CD4-positive, alpha-beta T cell (primary cell): Measurements from ENCODE around the gene RPL31. TPM values are rescaled to one million over a fixed set of nuclear protein-coding genes. Genes with fewer than 3 reads are reported as not detected.

ENCODE experiments used
- ATAC-seq: fragments of 200-7000 bp; cut with Tn5 transposase; one replicate; pipeline ENCODE4 v1.10.0; 2022; ENCODE audit warnings: mild to moderate bottlenecking; ENCODE audit not compliant: poor library complexity
- CTCF ChIA-PET: fragments of 350-600 bp; sonication (Branson Sonifier 250); formaldehyde crosslinking; loops from one replicate; lab custom pipeline; 2021; ENCODE audit warnings: antibody characterized with exemption, inconsistent platforms; lab: Charles Lee
- POLR2A ChIA-PET: fragments of 350-600 bp; sonication (Branson Sonifier 250); formaldehyde crosslinking; loops from one replicate; lab custom pipeline; 2021; ENCODE audit warnings: antibody characterized with exemption, inconsistent platforms; lab: Charles Lee
- DNase-seq, 14 experiments: peaks; one replicate each; pipeline ENCODE4 v3.0.0-alpha.2; 2013 to 2020; ENCODE audit warnings: mixed read lengths in 2 of 14
- H3K27ac ChIP-seq, 2 donors: one replicate each; pipeline versions ENCODE4 v1.5.1 to v1.7.0; 2013; ENCODE audit warnings: low read length in 2 of 2, low read depth in 1 of 2, mild to moderate bottlenecking in 1 of 2
- H3K27me3 ChIP-seq, 2 experiments: 1 replicate in 1 of 2; 2 replicates in 1 of 2; pipeline versions ENCODE4 v1.6.1 to v1.7.0; 2013; ENCODE audit warnings: low read length in 2 of 2, control low read depth in 1 of 2, mild to moderate bottlenecking in 1 of 2, moderate library complexity in 1 of 2; ENCODE audit not compliant: insufficient read depth in 2 of 2, control insufficient read depth in 1 of 2
- H3K36me3 ChIP-seq: one replicate; pipeline ENCODE4 v1.6.1; 2013; ENCODE audit warnings: low read length, control low read depth; ENCODE audit not compliant: insufficient read depth
- H3K4me1 ChIP-seq: one replicate; pipeline ENCODE4 v1.6.1; 2013; ENCODE audit warnings: low read length, control low read depth; ENCODE audit not compliant: insufficient read depth
- H3K4me3 ChIP-seq: one replicate; pipeline ENCODE4 v1.5.1; 2013; ENCODE audit warnings: mild to moderate bottlenecking, low read length, moderate library complexity
- H3K9me3 ChIP-seq, 2 experiments: 1 replicate in 1 of 2; 2 replicates in 1 of 2; pipeline versions ENCODE4 v1.6.1 to v1.7.0; 2013; ENCODE audit warnings: low read length in 2 of 2, mild to moderate bottlenecking in 2 of 2, control low read depth in 1 of 2, moderate library complexity in 1 of 2; ENCODE audit not compliant: control insufficient read depth in 1 of 2, insufficient read depth in 1 of 2
- H3K27ac Mint-ChIP-seq: one replicate; pipeline ENCODE4 v1.8.0; 2020; ENCODE audit warnings: mixed read lengths
- H3K27me3 Mint-ChIP-seq: one replicate; pipeline ENCODE4 v1.8.0; 2021; ENCODE audit warnings: mixed read lengths
- H3K36me3 Mint-ChIP-seq: one replicate; pipeline ENCODE4 v1.8.0; 2021; ENCODE audit warnings: low read depth, mixed read lengths
- H3K4me1 Mint-ChIP-seq: one replicate; pipeline ENCODE4 v1.8.0; 2021; ENCODE audit warnings: low read depth, mixed read lengths
- H3K4me3 Mint-ChIP-seq: one replicate; pipeline ENCODE4 v1.8.0; 2020; ENCODE audit warnings: mild to moderate bottlenecking, mixed read lengths
- H3K9me3 Mint-ChIP-seq: one replicate; pipeline ENCODE4 v1.8.0; 2020; ENCODE audit warnings: mixed read lengths
- CTCF ChIP-seq: fragments of 200-600 bp; IDR thresholded peaks from one replicate; pipeline ENCODE4 v1.8.0; 2022; ENCODE audit warnings: antibody characterized with exemption, mild to moderate bottlenecking
- intact Hi-C, 2 experiments: fragments of 100-400 bp; cut with DNase I in 1 of 2; cut with micrococcal nuclease in 1 of 2; formaldehyde crosslinking; loops; one replicate each; pipeline versions ENCODE4 v1.15.1 to v1.9.0; 2023 to 2025; cut with DNase I, micrococcal nuclease
- total RNA-seq, 174 experiments: library from RNA in 2 of 174; stranded (reverse) in 2 of 174; gene quantifications; one replicate each; pipeline ENCODE4 v1.2.3 and lab custom pipeline; 2021 to 2026

Gene RPL31
- total RNA-seq, 2 experiments from 2014 or later: 2,901 to 2,913 TPM

- no peak overlapping the region for H3K27ac Mint-ChIP-seq
- DNase-seq (no peak), ATAC-seq (no peak)
- H3K4me3 Mint-ChIP-seq: no peak overlapping the region
- H3K27me3 ChIP-seq: no peaks in the 10 kb centered on the region
- no peaks in the 10 kb centered on the region for H3K27me3 Mint-ChIP-seq
- H3K4me1 Mint-ChIP-seq: no peaks in the 10 kb centered on the region
- POLR2A ChIA-PET: no interaction called here
- no peaks in the 10 kb centered on the region for H3K9me3 ChIP-seq
- no peak for TF ChIP-seq CTCF
- no peak overlapping the region for H3K4me3 ChIP-seq
- CTCF ChIA-PET: no interaction called here
- no peaks in the 10 kb centered on the region for H3K36me3 Mint-ChIP-seq
- H3K27ac ChIP-seq: no peak overlapping the region
- intact Hi-C loops: no loop called here
- no peaks in the 10 kb centered on the region for H3K9me3 Mint-ChIP-seq
- H3K36me3 ChIP-seq: no peaks in the 10 kb centered on the region
- H3K4me1 ChIP-seq: no peaks in the 10 kb centered on the region
Observed at GRCh38 chr2:100954044-100954420, 48.1 kb upstream of the RPL31 start.

GRCh38 chr2:100955226-100955625 lies 46.9 kb upstream of the RPL31 start:
- Histone ChIP-seq H3K27me3 (no peaks in the 10 kb centered on the region), H3K27ac (no peak overlapping the region), H3K4me1 (no peaks in the 10 kb centered on the region), H3K36me3 (no peaks in the 10 kb centered on the region), H3K4me3 (no peak overlapping the region), H3K9me3 (no peaks in the 10 kb centered on the region)
- Mint-ChIP-seq H3K4me3 (no peak overlapping the region), H3K27me3 (no peaks in the 10 kb centered on the region), H3K36me3 (no peaks in the 10 kb centered on the region), H3K9me3 (no peaks in the 10 kb centered on the region), H3K27ac (no peak overlapping the region), H3K4me1 (no peaks in the 10 kb centered on the region)
- ChIA-PET CTCF (no interaction called here), POLR2A (no interaction called here)
- TF ChIP-seq CTCF: no peak
- DNase-seq (no peak), ATAC-seq (no peak)
- intact Hi-C loops: no loop called here

GRCh38 chr2:100956081-100956480 lies 46.0 kb upstream of the RPL31 start:
- Mint-ChIP-seq H3K27ac (no peak overlapping the region), H3K4me1 (no peaks in the 10 kb centered on the region), H3K9me3 (no peaks in the 10 kb centered on the region), H3K27me3 (no peaks in the 10 kb centered on the region), H3K36me3 (no peaks in the 10 kb centered on the region), H3K4me3 (no peak overlapping the region)
- CTCF ChIA-PET: no interaction called here
- DNase-seq: no peak
- intact Hi-C loops: no loop called here
- no peak for TF ChIP-seq CTCF
- H3K4me1 ChIP-seq: no peaks in the 10 kb centered on the region
- no peaks in the 10 kb centered on the region for H3K9me3 ChIP-seq
- H3K4me3 ChIP-seq: no peak overlapping the region
- POLR2A ChIA-PET: interaction anchor here (0.8 kb wide), 1 partner anchor 31 kb away, joined by 4 read pairs; no protein-coding TSS in a partner anchor
- ATAC-seq: no peak
- H3K27ac ChIP-seq: no peak overlapping the region
- no peaks in the 10 kb centered on the region for H3K36me3 ChIP-seq
- H3K27me3 ChIP-seq: no peaks in the 10 kb centered on the region
